Measurements from ENCODE around the gene KRT16. TPM values are rescaled to one million over a fixed set of nuclear protein-coding genes. Genes with fewer than 3 reads are reported as not detected.

Gene KRT16
- total and polyA plus RNA-seq, 2 of the 8 experiments (the other 6 are each of a cell fraction or from before 2014, with no cell fraction given): not detected

GRCh38 chr17:41619036-41619926 lies 6.7 kb upstream of the KRT16 start:
- H2AFZ ChIP-seq (ENCODE audit: low read length): no peak overlapping the region
- H3K79me1 ChIP-seq (ENCODE audit: low read depth, low read length): no peaks in the 10 kb centered on the region
- no peak overlapping the region for H2BK15ac ChIP-seq (ENCODE audit: low read length)
- H4K20me1 ChIP-seq (replicated peaks in 1 of 2; ENCODE audit: control insufficient read depth in 1 of 2, insufficient read depth in 2 of 2, low read length in 2 of 2): no peaks in the 10 kb centered on the region
- ChIA-PET POLR2A (ENCODE audit: partially characterized antibody) (no interaction called here), CTCF (ENCODE audit: partially characterized antibody) (interaction anchor here (1.0 to 14.5 kb wide), 7 partner anchors 8 to 70 kb away, joined by 3 to 103 read pairs (median 10); no protein-coding TSS in a partner anchor)
- H3K4me1 ChIP-seq (replicated peaks in 1 of 4; ENCODE audit: control insufficient read depth in 3 of 4, insufficient read depth in 4 of 4, low read length in 3 of 4): peaks cover 0 to 4% (median 2%) of the 10 kb centered on the region in 4 experiments; a peak in 3 of 7 replicates
- no peak overlapping the region for H3K23ac ChIP-seq (ENCODE audit: insufficient read length)
- TF ChIP-seq CTBP2 (IDR thresholded peaks at IDR 0.05; ENCODE audit: borderline replicate concordance, insufficient read depth, insufficient read length, low read length): no peak
- no peak for TF ChIP-seq CHD1 (IDR thresholded peaks at IDR 0.05; ENCODE audit: low read depth, low read length)
- H4K8ac ChIP-seq (ENCODE audit: extremely low read depth, insufficient read depth, low read length): no peak overlapping the region
- H3K4me3 ChIP-seq (ENCODE audit: extremely low read depth in 1 of 4, insufficient read depth in 2 of 4, low read depth in 3 of 4, low read length in 4 of 4): no peak overlapping the region
- no peak overlapping the region for H2BK20ac ChIP-seq (ENCODE audit: low read length)
- H4K91ac ChIP-seq (replicated peaks; ENCODE audit: insufficient read length, low read length): no peak overlapping the region
- no peak overlapping the region for H3K14ac ChIP-seq (ENCODE audit: insufficient read length)
- H2AK5ac ChIP-seq (ENCODE audit: low read depth, low read length): no peak overlapping the region
- no peaks in the 10 kb centered on the region for H3K9me3 ChIP-seq (ENCODE audit: insufficient read depth in 2 of 2, low read depth in 1 of 2, low read length in 1 of 2)
- H3K27ac ChIP-seq (ENCODE audit: low read depth, low read length): no peak overlapping the region
- no peak overlapping the region for H3K56ac ChIP-seq (replicated peaks; ENCODE audit: insufficient read length, low read depth, low read length)
- no peak overlapping the region for H4K5ac ChIP-seq (ENCODE audit: insufficient read length, low read depth, low read length)
- no peaks in the 10 kb centered on the region for H3K23me2 ChIP-seq (ENCODE audit: low read depth, low read length)
- H3K79me2 ChIP-seq (ENCODE audit: control insufficient read depth in 1 of 2, insufficient read depth in 2 of 2, low read length in 2 of 2): no peaks in the 10 kb centered on the region
- 88% methylated on average over 18 of the region's 20 CpGs; no CpG with 5 or more reads in 1 of the 2 experiments for WGBS, 2 experiments (ENCODE audit: extremely low coverage in 1 of 2, insufficient coverage in 1 of 2, insufficient read length in 1 of 2, insufficient replicate concordance in 2 of 2, low coverage in 1 of 2, low lambda C conversion rate in 2 of 2, missing lambda C conversion rate in 1 of 2)
- no peak overlapping the region for H2BK120ac ChIP-seq (replicated peaks; ENCODE audit: low read depth, low read length)
- DNase-seq (ENCODE audit: low read depth in 1 of 2, low spot score in 2 of 2) (no peak), FAIRE-seq (no peak)
- no peak overlapping the region for H2BK5ac ChIP-seq (ENCODE audit: low read depth, low read length)
- no peak overlapping the region for H3K9ac ChIP-seq (replicated peaks in 1 of 4; ENCODE audit: extremely low read depth in 1 of 4, low read depth in 3 of 4, low read length in 3 of 4)
- H3K36me3 ChIP-seq (ENCODE audit: control insufficient read depth in 2 of 4, insufficient read depth in 4 of 4, low read length in 3 of 4): no peaks in the 10 kb centered on the region
- H3K4me2 ChIP-seq (ENCODE audit: insufficient read depth in 1 of 2, low read depth in 2 of 2, low read length in 2 of 2): no peak overlapping the region
- no peak overlapping the region for H3K4ac ChIP-seq (replicated peaks; ENCODE audit: insufficient read length, low read depth, low read length)
- H3K27me3 ChIP-seq (replicated peaks in 1 of 4; ENCODE audit: control insufficient read depth in 3 of 4, extremely low read depth in 1 of 4, insufficient read depth in 3 of 4, low read length in 3 of 4): no peaks in the 10 kb centered on the region
- H3K18ac ChIP-seq (ENCODE audit: extremely low read depth, low read length): no peak overlapping the region; the same call in none of the 2 replicates
- no peak overlapping the region for H2BK12ac ChIP-seq (ENCODE audit: low read depth, low read length)

Measured in H1 (cell line).